HFFc6 (cell line): ENCODE results near the gene PTPN7. TPM values are rescaled to one million over a fixed set of nuclear protein-coding genes. Genes with fewer than 3 reads are reported as not detected.
"Not testable (repeated sequence)": the region's sequence is repeated elsewhere in the genome, so short reads cannot be mapped to it uniquely, and the experiment has no call there.

Experiments
- DNase-seq: peaks from one replicate; pipeline ENCODE4 v3.0.0-alpha.2; 2018
- H3K27ac Mint-ChIP-seq: 2 replicates; pipeline ENCODE4 v1.8.0; 2020; ENCODE audit warnings: mild to moderate bottlenecking, mixed read lengths
- H3K27me3 Mint-ChIP-seq: 2 replicates; pipeline ENCODE4 v1.8.0; 2021; ENCODE audit warnings: mild to moderate bottlenecking, moderate library complexity, mixed read lengths; ENCODE audit not compliant: insufficient read depth
- H3K36me3 Mint-ChIP-seq: 2 replicates; pipeline ENCODE4 v1.8.0; 2021; ENCODE audit warnings: low read depth, mixed read lengths
- H3K4me1 Mint-ChIP-seq: 2 replicates; pipeline ENCODE4 v1.8.0; 2020; ENCODE audit warnings: low read depth, mixed read lengths
- H3K4me3 Mint-ChIP-seq: 2 replicates; pipeline ENCODE4 v1.8.0; 2020; ENCODE audit warnings: mild to moderate bottlenecking, moderate library complexity, mixed read lengths
- H3K9me3 Mint-ChIP-seq: 2 replicates; pipeline ENCODE4 v1.8.0; 2020; ENCODE audit warnings: mild to moderate bottlenecking, mixed read lengths
- total RNA-seq, 6 experiments: library from RNA; stranded (reverse); fragmentation: NEBNext Ultra II Directional; extraction: Animal tissue kit (Norgen Biotek cat#: 25700); gene quantifications; 2 replicates in 1 of 6; 3 replicates in 5 of 6; pipeline ENCODE4 v1.2.3, GENCODE V29; 2021
- TF ChIP-seq, protein P1 (sequence below): fragments of 200-600 bp; sonication (generic); IDR thresholded peaks from 2 replicates; pipeline ENCODE4 v1.5.0; 2021; ENCODE audit warnings: antibody characterized with exemption, mild to moderate bottlenecking

PTPN7 gene
- total RNA-seq, 6 experiments from 2014 or later: not detected

GRCh38 chr1:202193614-202194327, 33.4 kb upstream of the PTPN7 start, which contains the start of gene LGR6:
TSS of gene LGR6 (plus strand) at chr1:202193799. CDS start at chr1:202193990, 191 bp downstream.
- TF ChIP-seq, protein P1, sequence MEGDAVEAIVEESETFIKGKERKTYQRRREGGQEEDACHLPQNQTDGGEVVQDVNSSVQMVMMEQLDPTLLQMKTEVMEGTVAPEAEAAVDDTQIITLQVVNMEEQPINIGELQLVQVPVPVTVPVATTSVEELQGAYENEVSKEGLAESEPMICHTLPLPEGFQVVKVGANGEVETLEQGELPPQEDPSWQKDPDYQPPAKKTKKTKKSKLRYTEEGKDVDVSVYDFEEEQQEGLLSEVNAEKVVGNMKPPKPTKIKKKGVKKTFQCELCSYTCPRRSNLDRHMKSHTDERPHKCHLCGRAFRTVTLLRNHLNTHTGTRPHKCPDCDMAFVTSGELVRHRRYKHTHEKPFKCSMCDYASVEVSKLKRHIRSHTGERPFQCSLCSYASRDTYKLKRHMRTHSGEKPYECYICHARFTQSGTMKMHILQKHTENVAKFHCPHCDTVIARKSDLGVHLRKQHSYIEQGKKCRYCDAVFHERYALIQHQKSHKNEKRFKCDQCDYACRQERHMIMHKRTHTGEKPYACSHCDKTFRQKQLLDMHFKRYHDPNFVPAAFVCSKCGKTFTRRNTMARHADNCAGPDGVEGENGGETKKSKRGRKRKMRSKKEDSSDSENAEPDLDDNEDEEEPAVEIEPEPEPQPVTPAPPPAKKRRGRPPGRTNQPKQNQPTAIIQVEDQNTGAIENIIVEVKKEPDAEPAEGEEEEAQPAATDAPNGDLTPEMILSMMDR: no peak
- Mint-ChIP-seq H3K4me3 (no peak within 1 kb of the TSS), H3K4me1 (no peaks in the 10 kb centered on the region), H3K36me3 (no peaks in the 10 kb centered on the region), H3K27me3 (peaks cover 47% of the 10 kb centered on the region), H3K27ac (no peak within 1 kb of the TSS), H3K9me3 (no peaks in the 10 kb centered on the region)
- no peak for DNase-seq

DNA sequence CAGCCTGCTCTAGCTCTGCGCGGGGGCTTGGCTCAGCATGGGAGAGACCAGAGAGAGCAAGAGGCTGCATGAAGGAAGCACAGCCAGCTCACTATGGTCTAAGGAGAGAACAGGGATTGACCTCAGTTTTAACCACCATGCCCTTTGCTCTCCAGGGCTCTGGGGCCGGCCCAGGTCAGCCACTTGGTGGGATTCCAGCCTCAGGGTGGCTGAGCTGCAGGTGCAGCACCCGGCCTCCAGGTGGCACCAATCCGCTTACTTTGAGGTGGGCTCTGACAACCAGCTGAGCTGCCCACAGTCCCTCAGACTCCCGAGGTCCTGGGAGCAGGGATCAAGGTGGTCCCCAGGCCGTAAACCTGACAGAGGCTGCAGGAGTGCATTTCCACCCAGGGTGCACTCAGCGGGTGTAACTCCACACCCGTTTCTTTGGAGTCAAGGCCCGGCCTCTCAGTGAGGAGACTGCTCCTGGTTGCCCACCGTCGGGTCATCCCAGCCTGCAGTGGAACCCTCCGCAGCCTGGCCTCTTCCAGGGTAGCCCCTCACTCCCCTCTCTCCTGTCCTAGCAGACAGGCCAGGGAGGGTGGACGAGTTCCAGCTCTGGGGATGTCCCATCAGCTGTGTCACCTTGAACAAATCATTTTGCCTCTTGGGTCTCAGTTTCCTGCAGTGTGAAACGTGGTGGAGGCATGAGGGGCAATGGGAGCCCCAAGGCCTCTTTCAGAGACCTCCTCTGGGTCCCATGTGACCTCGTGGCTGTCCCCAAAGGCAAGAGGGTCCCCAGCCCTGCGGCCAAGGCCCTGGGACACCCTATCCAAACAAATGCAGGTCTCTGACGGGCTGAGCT, 32.6 kb upstream of the PTPN7 start:
- H3K36me3 Mint-ChIP-seq: no peaks in the 10 kb centered on the region
- no peak overlapping the region for H3K4me3 Mint-ChIP-seq
- TF ChIP-seq, protein P1: peak; percentile 95
- peaks cover 44% of the 10 kb centered on the region for H3K27me3 Mint-ChIP-seq
- no peaks in the 10 kb centered on the region for H3K4me1 Mint-ChIP-seq
- peak; percentile 17 for DNase-seq
- H3K27ac Mint-ChIP-seq: no peak overlapping the region
- H3K9me3 Mint-ChIP-seq: no peaks in the 10 kb centered on the region

GRCh38 chr1:202191391-202191790, 31.0 kb upstream of the PTPN7 start:
- H3K4me1 Mint-ChIP-seq, H3K27ac Mint-ChIP-seq, H3K36me3 Mint-ChIP-seq, DNase-seq, H3K9me3 Mint-ChIP-seq, H3K4me3 Mint-ChIP-seq: not testable (repeated sequence)
- peaks cover 45% of the 10 kb centered on the region for H3K27me3 Mint-ChIP-seq

DNA sequence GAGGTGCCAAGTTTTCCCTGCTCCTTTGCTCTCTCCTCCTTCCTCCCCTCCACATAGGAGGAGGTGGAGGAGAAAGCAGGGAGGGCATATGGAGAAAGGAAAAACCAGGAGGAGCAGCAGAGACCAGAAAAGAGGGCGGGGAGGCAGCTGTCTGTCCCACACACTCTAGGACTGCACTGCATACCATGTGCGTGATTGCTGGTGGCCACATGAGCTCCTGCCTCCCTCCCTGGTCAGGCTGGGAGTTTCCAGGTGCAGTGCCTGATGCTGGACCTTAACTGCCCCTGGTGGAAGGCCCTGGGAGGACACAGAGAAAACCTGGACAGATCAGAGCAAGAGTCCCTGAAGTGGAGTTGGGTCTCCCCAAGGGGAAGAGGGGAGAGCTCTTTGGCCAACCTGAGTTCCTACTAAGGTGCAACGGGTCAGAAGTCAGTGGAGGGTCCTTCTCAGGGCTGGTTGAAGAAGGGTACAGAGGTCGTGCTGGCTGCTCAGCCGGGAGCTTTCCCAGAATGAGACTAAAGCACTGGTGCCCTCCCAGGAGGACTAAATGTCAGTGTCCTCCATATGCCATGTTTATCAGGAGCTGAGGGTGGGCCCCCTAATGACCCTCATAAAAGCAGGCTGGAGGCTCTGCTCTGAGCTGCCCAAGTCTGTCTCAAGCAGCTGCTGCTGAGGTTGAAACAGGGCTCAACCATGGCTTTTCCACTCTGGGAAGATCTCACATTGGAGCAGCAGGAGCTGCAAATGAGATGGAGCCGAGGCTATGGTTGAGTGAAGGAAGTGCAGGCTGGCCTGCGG, 29.7 kb upstream of the PTPN7 start:
- DNase-seq: peak; percentile 24

GRCh38 chr1:202189001-202189790, 28.8 kb upstream of the PTPN7 start:
- peak; percentile 47 for DNase-seq
- H3K4me1 Mint-ChIP-seq: peaks cover 8% of the 10 kb centered on the region; the same call in 1 of the 2 replicates
- H3K27ac Mint-ChIP-seq: no peak overlapping the region
- H3K4me3 Mint-ChIP-seq: no peak overlapping the region
- H3K9me3 Mint-ChIP-seq: no peaks in the 10 kb centered on the region
- H3K36me3 Mint-ChIP-seq: no peaks in the 10 kb centered on the region
- peaks cover 39% of the 10 kb centered on the region for H3K27me3 Mint-ChIP-seq
- TF ChIP-seq, protein P1: peak; percentile 96

More for the DNA sequence above, 29.7 kb upstream of the PTPN7 start:
- Mint-ChIP-seq H3K36me3 (no peaks in the 10 kb centered on the region), H3K27me3 (peaks cover 39% of the 10 kb centered on the region), H3K4me3 (no peak overlapping the region), H3K4me1 (no peaks in the 10 kb centered on the region; the same call in 1 of the 2 replicates), H3K27ac (no peak overlapping the region), H3K9me3 (no peaks in the 10 kb centered on the region)
- TF ChIP-seq, protein P1: no peak
